Activated naive CD4-positive, alpha-beta T cell treated with anti-CD3 and anti-CD28 coated beads, Interleukin-2, amount 50 U/mL, for 72 hours (primary cell): Measurements from ENCODE around the gene SUSD1. TPM values are rescaled to one million over a fixed set of nuclear protein-coding genes. Genes with fewer than 3 reads are reported as not detected.
A peak's percentile ranks its signal among the peaks of the same experiment; 100 is the strongest.

Source experiments
- ATAC-seq, 2 donors: fragments of 150-1000 bp; cut with Tn5 transposase; 2 replicates each; pipeline ENCODE4 v1.10.0; 2021; ENCODE audit warnings: mild to moderate bottlenecking in 2 of 2, moderate library complexity in 2 of 2
- DNase-seq, 2 donors: peaks; one replicate each; pipeline ENCODE4 v3.0.0; 2021 to 2022; ENCODE audit warnings: low spot score in 2 of 2
- H3K27ac Mint-ChIP-seq, 2 donors: one replicate each; pipeline ENCODE4 v1.8.0; 2022; ENCODE audit warnings: mild to moderate bottlenecking in 2 of 2, mixed read lengths in 2 of 2
- H3K36me3 Mint-ChIP-seq, 2 donors: one replicate each; pipeline ENCODE4 v1.8.0; 2022; ENCODE audit warnings: mixed read lengths in 2 of 2
- H3K9me3 Mint-ChIP-seq, 2 donors: one replicate each; pipeline ENCODE4 v1.8.0; 2022; ENCODE audit warnings: mixed read lengths in 2 of 2
- total RNA-seq, 2 donors: library from RNA; stranded (reverse); gene quantifications; one replicate each; pipeline ENCODE4 v1.2.3, GENCODE V29; 2022

The SUSD1 gene
- total RNA-seq, 2 donors from 2014 or later, result 1.2 to 2.5 TPM

GRCh38 chr9:112120439-112120925 is 54.6 kb downstream of the SUSD1 start:
- Mint-ChIP-seq H3K36me3 (peaks cover 6 to 8% of the 10 kb centered on the region in 2 donors), H3K27ac (no peak overlapping the region), H3K9me3 (no peaks in the 10 kb centered on the region)
- no peak for DNase-seq
- no peak for ATAC-seq

GRCh38 chr9:112120030-112120341 is 55.1 kb downstream of the SUSD1 start:
- Mint-ChIP-seq H3K36me3 (peaks cover 6 to 8% of the 10 kb centered on the region in 2 donors), H3K9me3 (no peaks in the 10 kb centered on the region), H3K27ac (peak overlapping the region in 1 of 2 donors; percentile 11)
- no peak for DNase-seq
- ATAC-seq, result no peak

GRCh38 chr9:112119225-112120029 is 55.7 kb downstream of the SUSD1 start:
- no peaks in the 10 kb centered on the region for H3K9me3 Mint-ChIP-seq
- no peak overlapping the region for H3K27ac Mint-ChIP-seq
- ATAC-seq, result no peak
- DNase-seq, result no peak
- peaks cover 6 to 8% of the 10 kb centered on the region in 2 donors for H3K36me3 Mint-ChIP-seq

GRCh38 chr9:112118009-112118408 is 57.1 kb downstream of the SUSD1 start:
- H3K9me3 Mint-ChIP-seq, result no peaks in the 10 kb centered on the region

GRCh38 chr9:112115970-112116753 is 58.9 kb downstream of the SUSD1 start:
- DNase-seq, result no peak
- H3K36me3 Mint-ChIP-seq, result no peaks in the 10 kb centered on the region
- no peak for ATAC-seq
- no peak overlapping the region for H3K27ac Mint-ChIP-seq
- no peaks in the 10 kb centered on the region for H3K9me3 Mint-ChIP-seq

More at GRCh38 chr9:112118009-112118408, 57.1 kb downstream of the SUSD1 start:
- H3K36me3 Mint-ChIP-seq, result peaks cover 3 to 6% of the 10 kb centered on the region in 2 donors
- ATAC-seq, result no peak
- no peak for DNase-seq
- H3K27ac Mint-ChIP-seq, result no peak overlapping the region

GRCh38 chr9:112115109-112115508 is 60.0 kb downstream of the SUSD1 start:
- no peak for DNase-seq
- H3K9me3 Mint-ChIP-seq, result no peaks in the 10 kb centered on the region
- H3K36me3 Mint-ChIP-seq, result no peaks in the 10 kb centered on the region
- no peak overlapping the region for H3K27ac Mint-ChIP-seq
- no peak for ATAC-seq

- H3K27ac Mint-ChIP-seq, result no peak overlapping the region
- ATAC-seq (peak in 1 of 2 donors; percentile 58), DNase-seq (no peak)
- H3K36me3 Mint-ChIP-seq, result no peaks in the 10 kb centered on the region
- no peaks in the 10 kb centered on the region for H3K9me3 Mint-ChIP-seq
Observed at GRCh38 chr9:112112941-112113681, 62.0 kb downstream of the SUSD1 start.

GRCh38 chr9:112112519-112112918 is 62.6 kb downstream of the SUSD1 start:
- no peak overlapping the region for H3K27ac Mint-ChIP-seq
- H3K36me3 Mint-ChIP-seq, result no peaks in the 10 kb centered on the region
- H3K9me3 Mint-ChIP-seq, result no peaks in the 10 kb centered on the region
- DNase-seq, result no peak
- no peak for ATAC-seq

- H3K9me3 Mint-ChIP-seq, result no peaks in the 10 kb centered on the region
- ATAC-seq (no peak), DNase-seq (no peak)
- no peaks in the 10 kb centered on the region for H3K36me3 Mint-ChIP-seq
- no peak overlapping the region for H3K27ac Mint-ChIP-seq
Observed at GRCh38 chr9:112111461-112111860, 63.6 kb downstream of the SUSD1 start.

- H3K36me3 Mint-ChIP-seq, result no peaks in the 10 kb centered on the region
- no peak for ATAC-seq
Observed at GRCh38 chr9:112110777-112111113, 64.4 kb downstream of the SUSD1 start.

GRCh38 chr9:112110094-112110776 is 64.9 kb downstream of the SUSD1 start:
- H3K27ac Mint-ChIP-seq, result no peak overlapping the region

More at GRCh38 chr9:112110777-112111113, 64.4 kb downstream of the SUSD1 start:
- Mint-ChIP-seq H3K9me3 (no peaks in the 10 kb centered on the region), H3K27ac (peak overlapping the region in 1 of 2 donors; percentile 11)
- DNase-seq, result no peak

GRCh38 chr9:112104901-112105300 is 70.2 kb downstream of the SUSD1 start:
- H3K9me3 Mint-ChIP-seq, result no peaks in the 10 kb centered on the region
- no peak overlapping the region for H3K27ac Mint-ChIP-seq
- no peak for DNase-seq
- ATAC-seq, result no peak
- no peaks in the 10 kb centered on the region for H3K36me3 Mint-ChIP-seq

More at GRCh38 chr9:112110094-112110776, 64.9 kb downstream of the SUSD1 start:
- no peak for ATAC-seq
- no peaks in the 10 kb centered on the region for H3K9me3 Mint-ChIP-seq
- no peaks in the 10 kb centered on the region for H3K36me3 Mint-ChIP-seq
- DNase-seq, result no peak

- ATAC-seq (no peak), DNase-seq (no peak)
- no peaks in the 10 kb centered on the region for H3K36me3 Mint-ChIP-seq
- no peaks in the 10 kb centered on the region for H3K9me3 Mint-ChIP-seq
- no peak overlapping the region for H3K27ac Mint-ChIP-seq
Observed at GRCh38 chr9:112104401-112104800, 70.7 kb downstream of the SUSD1 start.

GRCh38 chr9:112103405-112103804 is 71.7 kb downstream of the SUSD1 start:
- ATAC-seq (no peak), DNase-seq (no peak)
- Mint-ChIP-seq H3K36me3 (no peaks in the 10 kb centered on the region), H3K27ac (no peak overlapping the region), H3K9me3 (no peaks in the 10 kb centered on the region)

GRCh38 chr9:112097712-112098688 is 77.1 kb downstream of the SUSD1 start:
- Mint-ChIP-seq H3K9me3 (no peaks in the 10 kb centered on the region), H3K27ac (no peak overlapping the region), H3K36me3 (no peaks in the 10 kb centered on the region)
- peak; percentile 55 to 83 for DNase-seq
- ATAC-seq, result peak; percentile 83 to 86
